ENCODE results near the gene ZNF710.
"Not testable (repeated sequence)": the region's sequence is repeated elsewhere in the genome, so short reads cannot be mapped to it uniquely, and the experiment has no call there.

The ZNF710 gene

GRCh38 chr15:90001062-90001682 is at the start of gene ZNF710:
Gene ZNF710, plus strand, starts transcription at chr15:90001324. Its CDS starts 65,814 bp downstream, at chr15:90067138.
- peaks cover 13% of the 10 kb centered on the region for H3F3A ChIP-seq (ENCODE audit: control insufficient read depth, insufficient read depth)
- H3K4me1 ChIP-seq (ENCODE audit: control insufficient read depth, low read length): peaks cover 41% of the 10 kb centered on the region
- H3K9me3 ChIP-seq (ENCODE audit: control insufficient read depth, insufficient read depth, low read length): no peaks in the 10 kb centered on the region
- H3K9me2 ChIP-seq (replicated peaks; ENCODE audit: control insufficient read depth, low read length): no peaks in the 10 kb centered on the region
- peak within 1 kb of the TSS; percentile 73 for H3K4me2 ChIP-seq (ENCODE audit: low read length)
- H4K20me1 ChIP-seq (ENCODE audit: control insufficient read depth, insufficient read depth, low read depth, low read length): peaks cover under 1% of the 10 kb centered on the region
- peaks cover 40% of the 10 kb centered on the region for H3K79me2 ChIP-seq (ENCODE audit: control insufficient read depth, low read length)
- TF ChIP-seq, protein P1, sequence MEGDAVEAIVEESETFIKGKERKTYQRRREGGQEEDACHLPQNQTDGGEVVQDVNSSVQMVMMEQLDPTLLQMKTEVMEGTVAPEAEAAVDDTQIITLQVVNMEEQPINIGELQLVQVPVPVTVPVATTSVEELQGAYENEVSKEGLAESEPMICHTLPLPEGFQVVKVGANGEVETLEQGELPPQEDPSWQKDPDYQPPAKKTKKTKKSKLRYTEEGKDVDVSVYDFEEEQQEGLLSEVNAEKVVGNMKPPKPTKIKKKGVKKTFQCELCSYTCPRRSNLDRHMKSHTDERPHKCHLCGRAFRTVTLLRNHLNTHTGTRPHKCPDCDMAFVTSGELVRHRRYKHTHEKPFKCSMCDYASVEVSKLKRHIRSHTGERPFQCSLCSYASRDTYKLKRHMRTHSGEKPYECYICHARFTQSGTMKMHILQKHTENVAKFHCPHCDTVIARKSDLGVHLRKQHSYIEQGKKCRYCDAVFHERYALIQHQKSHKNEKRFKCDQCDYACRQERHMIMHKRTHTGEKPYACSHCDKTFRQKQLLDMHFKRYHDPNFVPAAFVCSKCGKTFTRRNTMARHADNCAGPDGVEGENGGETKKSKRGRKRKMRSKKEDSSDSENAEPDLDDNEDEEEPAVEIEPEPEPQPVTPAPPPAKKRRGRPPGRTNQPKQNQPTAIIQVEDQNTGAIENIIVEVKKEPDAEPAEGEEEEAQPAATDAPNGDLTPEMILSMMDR (IDR thresholded peaks at IDR 0.05; ENCODE audit: low read depth, low read length, poor library complexity, severe bottlenecking): no peak
- no peak for TF ChIP-seq EZH2phosphoT487 (IDR thresholded peaks at IDR 0.05; ENCODE audit: borderline replicate concordance, low read length)
- H3K27me3 ChIP-seq (ENCODE audit: control insufficient read depth, low read length): peaks cover 10% of the 10 kb centered on the region
- H3K27ac ChIP-seq (ENCODE audit: low read depth, low read length): peak within 1 kb of the TSS; percentile 66
- H3K4me3 ChIP-seq (ENCODE audit: low read length): peak within 1 kb of the TSS; percentile 79
- H3K36me3 ChIP-seq (ENCODE audit: control insufficient read depth, low read length): peaks cover 5% of the 10 kb centered on the region

DNA sequence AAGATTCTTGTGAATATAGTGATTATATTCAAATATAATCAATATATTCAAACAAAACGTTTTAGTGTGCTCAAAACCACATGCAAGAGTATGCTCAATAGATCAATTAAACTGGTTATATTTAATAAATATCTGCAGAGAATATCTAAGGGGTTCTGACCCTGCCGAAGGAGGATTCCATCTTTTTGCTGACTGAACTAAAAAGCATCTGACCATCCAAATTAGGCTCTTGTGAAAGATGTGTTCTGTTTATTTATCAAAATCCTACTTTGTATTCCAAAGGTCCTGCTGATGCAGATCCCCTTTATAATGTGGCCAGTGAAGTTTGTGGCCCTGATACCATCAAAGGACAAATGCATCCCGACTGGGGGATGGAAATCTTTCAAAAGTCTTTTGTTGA is 46.6 kb upstream of the ZNF710 start:
- 0 out of 2 replicates have a peak, but pooled peaks cover 3% of the 10 kb centered on the region for H3K27me3 ChIP-seq (ENCODE audit: control insufficient read depth, low read length)
- H3K4me1 ChIP-seq (ENCODE audit: control insufficient read depth, low read length): no peaks in the 10 kb centered on the region
- no peak overlapping the region for H3K27ac ChIP-seq (ENCODE audit: low read depth, low read length)
- no peaks in the 10 kb centered on the region for H3F3A ChIP-seq (ENCODE audit: control insufficient read depth, insufficient read depth)
- H3K9me3 ChIP-seq (ENCODE audit: control insufficient read depth, insufficient read depth, low read length): no peaks in the 10 kb centered on the region
- H3K9me2 ChIP-seq (replicated peaks; ENCODE audit: control insufficient read depth, low read length): no peaks in the 10 kb centered on the region
- TF ChIP-seq, protein P1 (IDR thresholded peaks at IDR 0.05; ENCODE audit: low read depth, low read length, poor library complexity, severe bottlenecking): no peak
- TF ChIP-seq EZH2phosphoT487 (IDR thresholded peaks at IDR 0.05; ENCODE audit: borderline replicate concordance, low read length): no peak
- no peaks in the 10 kb centered on the region for H3K79me2 ChIP-seq (ENCODE audit: control insufficient read depth, low read length)
- H3K4me3 ChIP-seq (ENCODE audit: low read length): no peak overlapping the region
- H3K36me3 ChIP-seq (ENCODE audit: control insufficient read depth, low read length): no peaks in the 10 kb centered on the region
- no peaks in the 10 kb centered on the region for H4K20me1 ChIP-seq (ENCODE audit: control insufficient read depth, insufficient read depth, low read depth, low read length)
- H3K4me2 ChIP-seq (ENCODE audit: low read length): no peak overlapping the region

GRCh38 chr15:89955449-89955998 is 45.6 kb upstream of the ZNF710 start:
- not testable (repeated sequence) for H3K9me3 ChIP-seq (ENCODE audit: control insufficient read depth, insufficient read depth, low read length); H3K4me1 ChIP-seq (ENCODE audit: control insufficient read depth, low read length); H3K4me3 ChIP-seq (ENCODE audit: low read length); H4K20me1 ChIP-seq (ENCODE audit: control insufficient read depth, insufficient read depth, low read depth, low read length); H3K79me2 ChIP-seq (ENCODE audit: control insufficient read depth, low read length); H3K9me2 ChIP-seq (replicated peaks; ENCODE audit: control insufficient read depth, low read length); H3K4me2 ChIP-seq (ENCODE audit: low read length); H3K36me3 ChIP-seq (ENCODE audit: control insufficient read depth, low read length); H3K27me3 ChIP-seq (ENCODE audit: control insufficient read depth, low read length); H3K27ac ChIP-seq (ENCODE audit: low read depth, low read length); H3F3A ChIP-seq (ENCODE audit: control insufficient read depth, insufficient read depth)

- TF ChIP-seq, protein P1 (IDR thresholded peaks at IDR 0.05; ENCODE audit: low read depth, low read length, poor library complexity, severe bottlenecking): no peak
- no peak for TF ChIP-seq EZH2phosphoT487 (IDR thresholded peaks at IDR 0.05; ENCODE audit: borderline replicate concordance, low read length)
- no peaks in the 10 kb centered on the region for H3K9me3 ChIP-seq (ENCODE audit: control insufficient read depth, insufficient read depth, low read length)
- no peak overlapping the region for H3K4me3 ChIP-seq (ENCODE audit: low read length)
- no peak overlapping the region for H3K4me2 ChIP-seq (ENCODE audit: low read length)
- H4K20me1 ChIP-seq (ENCODE audit: control insufficient read depth, insufficient read depth, low read depth, low read length): no peaks in the 10 kb centered on the region
- H3K79me2 ChIP-seq (ENCODE audit: control insufficient read depth, low read length): no peaks in the 10 kb centered on the region
- no peaks in the 10 kb centered on the region for H3K36me3 ChIP-seq (ENCODE audit: control insufficient read depth, low read length)
- H3K27ac ChIP-seq (ENCODE audit: low read depth, low read length): no peak overlapping the region
- H3K4me1 ChIP-seq (ENCODE audit: control insufficient read depth, low read length): no peaks in the 10 kb centered on the region
- 0 out of 2 replicates have a peak, but pooled peaks cover 3% of the 10 kb centered on the region for H3K27me3 ChIP-seq (ENCODE audit: control insufficient read depth, low read length)
- H3K9me2 ChIP-seq (replicated peaks; ENCODE audit: control insufficient read depth, low read length): no peaks in the 10 kb centered on the region
- no peaks in the 10 kb centered on the region for H3F3A ChIP-seq (ENCODE audit: control insufficient read depth, insufficient read depth)
These were observed 42.9 kb upstream of the ZNF710 start for GRCh38 chr15:89958107-89958805.
